GM19193 (cell line): ENCODE data around the gene HMOX1.

Source experiments
- POLR2A ChIP-seq: IDR thresholded peaks from 4 replicates; pipeline ENCODE4 v1.6.1; 2011; ENCODE audit not compliant: insufficient read depth, insufficient read length; ENCODE audit errors: extremely low read depth

HMOX1 gene

DNA sequence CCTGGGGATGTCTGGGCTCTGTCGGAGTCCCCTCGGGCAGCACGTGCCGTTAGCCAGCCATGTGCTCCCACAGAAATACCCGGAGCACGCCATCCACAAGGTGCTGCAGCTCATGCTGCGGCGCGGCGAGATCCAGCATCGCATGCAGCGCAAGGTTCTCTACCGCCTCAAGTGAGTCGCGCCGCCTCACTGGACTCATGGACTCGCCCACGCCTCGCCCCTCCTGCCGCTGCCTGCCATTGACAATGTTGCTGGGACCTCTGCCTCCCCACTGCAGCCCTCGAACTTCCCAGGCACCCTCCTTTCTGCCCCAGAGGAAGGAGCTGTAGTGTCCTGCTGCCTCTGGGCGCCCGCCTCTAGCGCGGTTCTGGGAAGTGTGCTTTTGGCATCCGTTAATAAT, 43.2 kb downstream of the HMOX1 start:
- TF ChIP-seq POLR2A = no peak

GRCh38 chr22:35424761-35425160, 43.9 kb downstream of the HMOX1 start:
- TF ChIP-seq POLR2A = no peak

GRCh38 chr22:35425546-35425945, 44.6 kb downstream of the HMOX1 start:
- no peak for TF ChIP-seq POLR2A

DNA sequence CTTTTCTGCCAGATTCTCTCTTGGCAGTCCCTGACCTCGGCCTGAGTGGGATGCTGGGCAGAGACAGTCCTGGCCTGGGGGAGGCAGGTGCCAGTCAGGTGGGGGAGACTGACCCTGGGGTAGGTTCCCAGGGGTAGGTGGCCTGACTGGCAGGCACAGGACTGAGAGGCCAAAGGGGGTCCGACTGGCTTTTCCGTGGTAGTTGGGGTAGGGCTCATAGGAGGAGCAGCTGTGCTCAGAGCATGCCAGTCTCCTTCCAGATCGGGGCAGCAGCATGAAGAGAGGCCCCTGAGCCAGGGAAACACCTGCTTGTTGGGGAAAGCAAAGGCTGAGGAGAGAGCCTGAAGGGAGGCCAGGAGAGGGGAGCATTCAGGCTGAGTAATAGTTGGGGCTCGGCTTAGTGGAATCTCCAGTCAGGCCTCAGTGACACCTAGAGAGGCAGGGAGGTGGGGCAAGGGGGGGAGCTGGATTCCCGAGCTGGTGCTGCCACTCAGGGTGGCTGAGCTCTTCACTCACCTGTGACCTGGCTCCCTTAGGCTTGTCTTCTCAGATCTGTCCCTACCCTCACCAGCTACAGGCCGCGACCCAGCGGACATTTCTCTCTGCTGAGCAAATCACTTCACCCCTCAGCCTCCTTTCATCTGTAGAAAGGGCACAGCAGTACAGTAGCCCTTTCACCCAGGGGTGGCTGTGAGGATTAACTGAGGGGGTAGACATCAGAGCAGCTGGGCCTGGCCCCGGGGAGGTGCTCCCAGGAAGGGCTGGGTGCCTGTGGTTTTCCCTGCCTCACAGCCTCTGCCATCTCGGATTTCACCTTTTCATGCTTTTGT, 45.3 kb downstream of the HMOX1 start:
- no peak for TF ChIP-seq POLR2A

DNA sequence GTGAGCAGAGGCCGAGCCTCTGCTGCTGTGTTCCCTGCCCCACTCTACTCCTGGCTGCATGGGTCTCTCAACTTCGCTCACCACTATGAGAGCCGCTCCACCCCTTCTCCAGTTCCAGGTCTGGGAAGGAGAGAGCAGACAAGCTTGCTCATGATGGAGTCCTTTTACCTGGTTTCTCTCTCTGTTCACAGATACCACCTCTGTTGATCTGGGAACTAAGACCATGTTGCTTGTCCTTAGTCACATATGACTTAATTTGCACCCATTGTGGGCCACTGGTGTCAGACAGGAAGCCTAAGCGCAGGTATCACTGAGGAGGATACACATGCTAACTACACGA, 45.9 kb downstream of the HMOX1 start:
- TF ChIP-seq POLR2A = no peak

GRCh38 chr22:35430897-35431322, 50.0 kb downstream of the HMOX1 start:
- no peak for TF ChIP-seq POLR2A

GRCh38 chr22:35431483-35432227, 50.8 kb downstream of the HMOX1 start:
- no peak for TF ChIP-seq POLR2A

- TF ChIP-seq POLR2A = no peak
Measured at GRCh38 chr22:35432228-35432905, 51.5 kb downstream of the HMOX1 start.

DNA sequence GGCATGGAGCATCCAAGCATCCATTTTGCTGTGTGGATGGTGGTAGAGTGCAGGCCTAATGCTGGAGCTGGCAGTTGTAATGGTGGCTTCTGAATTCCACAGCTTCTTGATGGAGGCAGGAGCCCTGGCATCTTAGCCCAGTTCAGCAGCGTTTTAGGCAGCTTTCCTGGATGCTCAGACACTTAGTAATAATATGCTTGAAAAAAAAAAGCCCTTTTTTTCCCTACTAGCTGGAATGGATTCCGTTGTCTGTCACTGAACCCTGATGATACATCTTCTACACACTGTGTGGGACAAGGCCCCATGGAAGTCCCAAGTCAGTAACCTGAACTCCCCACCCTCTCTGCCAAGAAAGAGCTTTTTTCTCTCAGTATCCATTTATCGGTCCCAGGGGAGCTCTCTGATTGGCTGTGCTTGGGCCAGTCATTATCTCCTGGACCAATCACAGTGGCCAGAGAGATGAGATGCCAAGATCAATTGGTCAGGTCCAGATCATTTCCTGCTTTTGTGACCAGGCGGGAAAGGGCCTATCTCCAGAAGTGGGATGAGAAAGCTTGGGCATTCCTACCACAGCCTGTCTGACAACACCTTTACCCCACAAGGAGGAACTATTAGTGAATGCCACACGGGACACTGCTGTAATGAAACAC, 53.3 kb downstream of the HMOX1 start:
- no peak for TF ChIP-seq POLR2A

GRCh38 chr22:35435201-35435740, 54.4 kb downstream of the HMOX1 start:
- no peak for TF ChIP-seq POLR2A

- no peak for TF ChIP-seq POLR2A
Measured at GRCh38 chr22:35436421-35436820, 55.5 kb downstream of the HMOX1 start.

- TF ChIP-seq POLR2A = no peak
Measured at GRCh38 chr22:35437049-35437448, 56.2 kb downstream of the HMOX1 start.

- no peak for TF ChIP-seq POLR2A
Measured at GRCh38 chr22:35439365-35439717, 58.4 kb downstream of the HMOX1 start.

DNA sequence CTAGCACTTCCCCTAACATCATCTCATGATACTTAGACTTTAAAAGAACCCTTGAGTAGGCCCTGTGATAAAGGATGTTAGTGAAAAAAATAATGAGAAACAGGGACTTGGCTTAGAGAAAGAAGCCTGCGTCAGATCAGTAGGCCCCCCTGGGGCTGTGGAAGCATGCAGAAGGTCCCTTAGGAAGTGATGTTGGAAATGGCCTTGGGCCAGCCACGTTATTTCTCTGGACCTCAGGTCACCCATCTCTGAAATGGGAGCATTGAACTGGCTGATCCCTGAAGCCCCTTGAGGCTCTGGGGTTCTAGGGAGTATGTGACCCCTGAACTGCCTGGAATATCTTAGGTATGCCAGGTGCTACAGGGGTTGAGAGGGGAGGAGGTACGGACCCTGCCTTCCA, 59.2 kb downstream of the HMOX1 start:
- no peak for TF ChIP-seq POLR2A
